Activated naive CD8-positive, alpha-beta T cell treated with anti-CD3 and anti-CD28 coated beads for 36 hours (primary cell): Measurements from ENCODE around the gene SASH1. TPM values are rescaled to one million over a fixed set of nuclear protein-coding genes. Genes with fewer than 3 reads are reported as not detected.

Experiments
- DNase-seq: peaks from one replicate; pipeline ENCODE4 v3.0.0; 2021
- H3K27ac Mint-ChIP-seq: one replicate; pipeline ENCODE4 v1.8.0; 2022; ENCODE audit warnings: mild to moderate bottlenecking, moderate library complexity, mixed read lengths
- H3K27me3 Mint-ChIP-seq: one replicate; pipeline ENCODE4 v1.8.0; 2022; ENCODE audit warnings: mild to moderate bottlenecking, mixed read lengths
- H3K36me3 Mint-ChIP-seq: one replicate; pipeline ENCODE4 v1.8.0; 2021; ENCODE audit warnings: mild to moderate bottlenecking, mixed read lengths
- H3K4me1 Mint-ChIP-seq: one replicate; pipeline ENCODE4 v1.8.0; 2021; ENCODE audit warnings: mixed read lengths
- H3K4me3 Mint-ChIP-seq: one replicate; pipeline ENCODE4 v1.8.0; 2022; ENCODE audit warnings: mild to moderate bottlenecking, moderate library complexity, mixed read lengths
- H3K9me3 Mint-ChIP-seq: one replicate; pipeline ENCODE4 v1.8.0; 2022; ENCODE audit warnings: mixed read lengths
- total RNA-seq, 2 experiments: library from RNA; stranded (reverse); gene quantifications; one replicate each; pipeline ENCODE4 v1.2.3, GENCODE V29; 2021

Gene SASH1
- total RNA-seq, 2 experiments from 2014 or later = 0.04 TPM

- no peak for DNase-seq
- Mint-ChIP-seq H3K9me3 (no peaks in the 10 kb centered on the region), H3K27me3 (peaks cover 18% of the 10 kb centered on the region), H3K36me3 (no peaks in the 10 kb centered on the region), H3K4me1 (no peaks in the 10 kb centered on the region), H3K4me3 (no peak overlapping the region), H3K27ac (no peak overlapping the region)
Measured at GRCh38 chr6:148419430-148419829, 76.8 kb downstream of the SASH1 start.

- DNase-seq = no peak
- Mint-ChIP-seq H3K4me1 (peaks cover 2% of the 10 kb centered on the region), H3K27ac (no peak overlapping the region), H3K36me3 (no peaks in the 10 kb centered on the region), H3K4me3 (no peak overlapping the region), H3K9me3 (no peaks in the 10 kb centered on the region), H3K27me3 (peaks cover 26% of the 10 kb centered on the region)
Measured at GRCh38 chr6:148422085-148422484, 79.4 kb downstream of the SASH1 start.

DNA sequence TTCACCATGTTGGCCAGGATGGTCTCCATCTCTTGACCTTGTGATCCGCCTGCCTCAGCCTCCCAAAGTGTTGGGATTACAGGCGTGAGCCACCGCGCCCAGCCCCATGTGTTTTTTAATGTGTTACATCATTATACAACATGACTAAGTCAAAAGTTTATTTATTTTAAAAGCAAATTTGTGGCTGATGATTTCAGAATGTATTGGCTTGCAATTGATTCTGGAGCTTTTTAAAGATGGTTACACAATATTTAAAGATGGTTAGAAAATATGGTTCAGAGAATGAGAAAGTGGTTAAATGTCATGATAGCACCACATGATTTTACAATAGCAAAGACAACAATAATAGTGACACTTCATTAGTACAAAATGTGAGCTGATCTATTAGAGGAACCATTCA is 80.5 kb downstream of the SASH1 start:
- DNase-seq = no peak
- Mint-ChIP-seq H3K4me1 (peaks cover 2% of the 10 kb centered on the region), H3K9me3 (no peaks in the 10 kb centered on the region), H3K4me3 (no peak overlapping the region), H3K36me3 (no peaks in the 10 kb centered on the region), H3K27me3 (peaks cover 32% of the 10 kb centered on the region), H3K27ac (no peak overlapping the region)

DNA sequence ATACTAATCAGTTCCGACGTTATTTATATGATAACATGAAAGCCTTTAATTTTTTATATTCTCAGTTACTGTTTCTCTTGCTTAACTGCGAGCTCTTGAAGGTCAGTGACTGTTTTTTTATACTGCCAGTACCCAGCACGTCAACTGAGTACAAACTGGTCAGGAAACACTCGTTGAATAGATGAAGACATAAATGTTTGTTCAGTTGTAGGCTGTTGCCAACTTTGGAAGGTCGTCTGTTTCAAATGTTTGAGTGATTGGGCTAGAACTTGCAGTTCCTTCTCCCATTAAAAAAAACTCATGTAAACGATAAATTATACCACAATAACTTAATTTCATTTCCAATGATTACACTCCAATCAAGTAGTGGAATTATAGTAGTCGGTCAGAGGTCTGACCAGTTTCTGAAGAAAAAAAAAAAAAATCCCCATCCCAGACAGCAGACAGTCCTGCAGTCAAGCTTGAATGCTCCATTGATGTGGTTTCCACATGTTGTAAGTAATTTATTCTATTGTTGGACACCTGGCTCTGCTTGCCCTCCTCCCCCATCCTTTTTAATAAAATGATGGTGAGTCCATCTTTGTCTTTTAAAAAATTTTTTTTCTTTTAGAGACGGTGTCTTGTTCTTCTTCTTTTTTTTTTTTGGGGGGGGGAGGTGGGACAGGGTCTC is 81.1 kb downstream of the SASH1 start:
- DNase-seq = no peak
- no peaks in the 10 kb centered on the region for H3K36me3 Mint-ChIP-seq
- H3K9me3 Mint-ChIP-seq = no peaks in the 10 kb centered on the region
- no peak overlapping the region for H3K27ac Mint-ChIP-seq
- peaks cover 30% of the 10 kb centered on the region for H3K27me3 Mint-ChIP-seq
- H3K4me3 Mint-ChIP-seq = no peak overlapping the region
- peaks cover 2% of the 10 kb centered on the region for H3K4me1 Mint-ChIP-seq

DNA sequence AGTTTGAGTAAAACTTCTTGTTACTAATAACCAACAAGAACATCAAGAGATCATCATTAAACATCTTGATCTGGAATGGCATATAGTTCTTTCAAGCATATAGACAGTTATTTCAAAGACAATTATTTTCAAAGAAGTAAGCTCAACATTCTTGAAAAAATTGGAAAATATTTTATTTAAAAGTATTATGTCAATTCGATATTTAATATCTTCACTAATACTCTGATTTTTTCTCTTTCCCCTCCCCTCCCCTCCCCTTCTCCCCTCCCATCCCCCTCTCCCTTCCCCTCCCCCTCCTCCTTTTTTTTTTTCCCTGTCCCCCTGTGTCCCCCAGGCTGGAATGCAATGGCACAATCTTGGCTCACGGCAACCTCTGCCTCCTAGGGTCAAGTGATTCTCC is 82.8 kb downstream of the SASH1 start:
- H3K27ac Mint-ChIP-seq = no peak overlapping the region
- no peaks in the 10 kb centered on the region for H3K36me3 Mint-ChIP-seq
- DNase-seq = no peak
- no peaks in the 10 kb centered on the region for H3K9me3 Mint-ChIP-seq
- no peak overlapping the region for H3K4me3 Mint-ChIP-seq
- peaks cover 2% of the 10 kb centered on the region for H3K4me1 Mint-ChIP-seq
- peaks cover 30% of the 10 kb centered on the region for H3K27me3 Mint-ChIP-seq

GRCh38 chr6:148426317-148426977 is 83.8 kb downstream of the SASH1 start:
- Mint-ChIP-seq H3K36me3 (no peaks in the 10 kb centered on the region), H3K9me3 (no peaks in the 10 kb centered on the region), H3K27ac (no peak overlapping the region), H3K4me1 (peaks cover 2% of the 10 kb centered on the region), H3K27me3 (peaks cover 30% of the 10 kb centered on the region), H3K4me3 (no peak overlapping the region)
- no peak for DNase-seq

DNA sequence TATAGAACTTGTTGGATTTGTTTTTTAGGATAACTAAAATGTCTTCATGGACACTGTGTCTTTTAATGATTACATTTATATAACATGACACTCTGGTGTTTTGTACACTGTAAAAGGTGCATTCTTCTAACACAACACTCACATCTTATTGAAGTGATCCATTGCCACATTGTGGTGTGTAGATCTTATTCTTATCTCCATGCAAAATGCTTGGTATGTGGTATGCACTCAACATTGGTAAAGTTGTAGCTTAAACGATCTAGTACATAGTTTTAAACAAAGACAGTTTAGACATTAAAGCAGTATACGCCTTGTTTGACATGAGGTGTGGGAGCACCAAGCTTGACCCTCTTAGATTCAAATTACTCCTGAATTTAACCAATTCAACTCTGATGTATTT is 84.7 kb downstream of the SASH1 start:
- Mint-ChIP-seq H3K4me1 (peaks cover 2% of the 10 kb centered on the region), H3K9me3 (no peaks in the 10 kb centered on the region), H3K36me3 (no peaks in the 10 kb centered on the region), H3K27me3 (peaks cover 30% of the 10 kb centered on the region), H3K4me3 (no peak overlapping the region), H3K27ac (no peak overlapping the region)
- no peak for DNase-seq

DNA sequence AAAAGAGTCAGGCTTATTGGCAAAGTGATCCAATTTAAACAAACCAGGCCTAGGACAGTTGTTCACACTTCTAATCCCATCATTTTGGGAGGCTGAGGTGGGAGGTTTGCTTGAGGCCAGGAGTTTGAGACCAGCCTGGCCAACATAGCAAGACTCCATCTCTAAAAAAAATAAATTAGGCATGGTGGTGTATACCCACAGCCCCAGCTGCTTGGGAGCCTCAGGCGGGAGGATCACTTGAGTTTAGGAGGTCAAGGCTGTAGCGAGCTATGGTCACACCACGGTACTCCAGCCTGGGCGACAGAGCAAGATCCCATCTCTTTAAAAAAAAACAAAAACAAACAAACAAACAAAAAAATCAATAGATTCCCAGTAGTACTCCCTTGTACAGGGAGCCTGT is 86.8 kb downstream of the SASH1 start:
- DNase-seq = no peak
- Mint-ChIP-seq H3K4me1 (peaks cover 2% of the 10 kb centered on the region), H3K36me3 (no peaks in the 10 kb centered on the region), H3K4me3 (no peak overlapping the region), H3K27ac (no peak overlapping the region), H3K9me3 (no peaks in the 10 kb centered on the region), H3K27me3 (peaks cover 19% of the 10 kb centered on the region)

GRCh38 chr6:148430897-148431296 is 88.3 kb downstream of the SASH1 start:
- Mint-ChIP-seq H3K36me3 (no peaks in the 10 kb centered on the region), H3K27ac (no peak overlapping the region), H3K27me3 (peaks cover 22% of the 10 kb centered on the region), H3K9me3 (no peaks in the 10 kb centered on the region), H3K4me3 (no peak overlapping the region), H3K4me1 (peaks cover 2% of the 10 kb centered on the region)
- DNase-seq = no peak

GRCh38 chr6:148431413-148431812 is 88.8 kb downstream of the SASH1 start:
- H3K4me1 Mint-ChIP-seq = peaks cover under 1% of the 10 kb centered on the region
- H3K4me3 Mint-ChIP-seq = no peak overlapping the region
- no peak for DNase-seq
- H3K36me3 Mint-ChIP-seq = no peaks in the 10 kb centered on the region
- peaks cover 19% of the 10 kb centered on the region for H3K27me3 Mint-ChIP-seq
- no peaks in the 10 kb centered on the region for H3K9me3 Mint-ChIP-seq
- no peak overlapping the region for H3K27ac Mint-ChIP-seq

- H3K4me3 Mint-ChIP-seq = no peak overlapping the region
- no peaks in the 10 kb centered on the region for H3K9me3 Mint-ChIP-seq
- H3K27ac Mint-ChIP-seq = no peak overlapping the region
- DNase-seq = no peak
- H3K36me3 Mint-ChIP-seq = no peaks in the 10 kb centered on the region
- peaks cover 18% of the 10 kb centered on the region for H3K27me3 Mint-ChIP-seq
- H3K4me1 Mint-ChIP-seq = no peaks in the 10 kb centered on the region
Measured at GRCh38 chr6:148431840-148432239, 89.2 kb downstream of the SASH1 start.

- no peaks in the 10 kb centered on the region for H3K4me1 Mint-ChIP-seq
- H3K27ac Mint-ChIP-seq = no peak overlapping the region
- peaks cover 23% of the 10 kb centered on the region for H3K27me3 Mint-ChIP-seq
Measured at GRCh38 chr6:148432462-148433195, 90.0 kb downstream of the SASH1 start.

DNA sequence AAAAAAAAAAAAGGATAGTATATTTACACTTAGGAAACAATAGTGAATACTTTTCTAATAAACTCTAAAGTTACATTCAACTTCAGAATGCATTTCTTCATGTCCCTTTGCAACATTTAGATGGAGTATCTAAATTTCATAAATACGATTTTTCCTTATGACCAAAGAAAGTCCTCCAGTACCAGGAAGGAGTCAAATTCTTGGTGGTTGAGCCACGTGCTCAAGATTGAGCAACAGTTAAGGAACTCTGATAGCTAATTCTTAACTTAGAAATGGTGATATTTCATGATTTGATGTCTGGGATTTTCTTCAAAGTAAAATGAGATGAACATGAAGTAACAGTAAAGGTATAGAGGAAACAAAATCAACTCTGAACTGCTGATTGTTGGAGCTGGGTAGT is 92.7 kb downstream of the SASH1 start:
- no peak for DNase-seq
- Mint-ChIP-seq H3K27ac (no peak overlapping the region), H3K27me3 (peaks cover 38% of the 10 kb centered on the region), H3K36me3 (no peaks in the 10 kb centered on the region), H3K9me3 (no peaks in the 10 kb centered on the region), H3K4me1 (no peaks in the 10 kb centered on the region), H3K4me3 (no peak overlapping the region)

More at GRCh38 chr6:148432462-148433195, 90.0 kb downstream of the SASH1 start:
- no peak for DNase-seq
- H3K4me3 Mint-ChIP-seq = no peak overlapping the region
- no peaks in the 10 kb centered on the region for H3K9me3 Mint-ChIP-seq
- H3K36me3 Mint-ChIP-seq = no peaks in the 10 kb centered on the region

DNA sequence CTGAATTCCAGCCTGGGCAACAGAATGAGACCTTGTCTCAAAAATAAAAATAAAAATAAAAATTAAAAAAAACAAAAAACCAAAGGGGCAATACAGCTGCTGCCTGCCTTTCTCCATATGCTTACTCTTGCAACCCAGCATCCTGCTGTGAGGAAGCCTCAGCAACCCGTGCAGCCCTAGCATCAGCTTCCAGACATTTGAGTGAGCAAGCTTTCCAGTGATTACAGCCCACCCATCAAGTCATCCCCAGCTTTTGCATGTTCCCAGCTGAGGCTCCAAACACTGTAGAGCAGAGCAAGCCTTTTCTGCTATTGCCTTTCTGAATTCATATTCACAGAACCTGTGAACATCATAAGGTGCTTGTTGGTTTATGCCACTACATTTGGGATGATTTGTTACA is 93.8 kb downstream of the SASH1 start:
- Mint-ChIP-seq H3K27me3 (peaks cover 44% of the 10 kb centered on the region), H3K4me3 (no peak overlapping the region), H3K4me1 (peaks cover 3% of the 10 kb centered on the region), H3K27ac (no peak overlapping the region), H3K36me3 (no peaks in the 10 kb centered on the region), H3K9me3 (no peaks in the 10 kb centered on the region)
- no peak for DNase-seq

DNA sequence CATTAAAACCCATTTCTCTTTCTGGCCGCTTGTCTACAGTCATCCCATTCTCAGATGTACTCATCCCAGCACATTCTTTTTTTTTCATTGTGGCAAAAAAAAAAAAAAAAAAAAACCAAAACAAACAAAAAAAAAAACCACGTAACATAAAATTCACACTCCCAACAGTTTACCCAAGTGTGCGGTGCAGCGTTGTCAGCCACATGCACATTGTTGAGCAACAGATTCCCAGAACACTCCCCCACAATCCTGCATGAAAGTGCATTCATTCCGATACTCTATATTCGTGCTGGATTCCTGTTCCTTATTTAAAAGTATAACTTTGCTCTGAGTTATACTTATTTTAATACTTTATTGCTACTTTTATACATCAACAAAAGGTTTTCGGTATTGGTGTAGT is 96.0 kb downstream of the SASH1 start:
- DNase-seq = no peak
- H3K27ac Mint-ChIP-seq = no peak overlapping the region
- no peak overlapping the region for H3K4me3 Mint-ChIP-seq
- peaks cover 5% of the 10 kb centered on the region for H3K4me1 Mint-ChIP-seq
- peaks cover 45% of the 10 kb centered on the region for H3K27me3 Mint-ChIP-seq
- H3K9me3 Mint-ChIP-seq = no peaks in the 10 kb centered on the region
- no peaks in the 10 kb centered on the region for H3K36me3 Mint-ChIP-seq
